Duodenal mucosa (tissue), 2 donors: ENCODE data around the gene PRKG1.

Source experiments
- H3K27ac ChIP-seq: one replicate; pipeline ENCODE4 v1.7.0; 2013; ENCODE audit warnings: low read depth, low read length
- H3K27me3 ChIP-seq, 2 donors: one replicate each; pipeline ENCODE4 v1.7.0; 2013; ENCODE audit warnings: low read length in 2 of 2, control low read depth in 1 of 2; ENCODE audit not compliant: insufficient read depth in 2 of 2, control insufficient read depth in 1 of 2
- H3K36me3 ChIP-seq, 2 donors: one replicate each; pipeline ENCODE4 v1.7.0; 2013; ENCODE audit warnings: low read length in 2 of 2, control low read depth in 1 of 2; ENCODE audit not compliant: insufficient read depth in 2 of 2, control insufficient read depth in 1 of 2
- H3K4me1 ChIP-seq, 2 donors: one replicate each; pipeline ENCODE4 v1.7.0; 2013; ENCODE audit warnings: low read length in 2 of 2, control low read depth in 1 of 2; ENCODE audit not compliant: insufficient read depth in 2 of 2, control insufficient read depth in 1 of 2
- H3K4me3 ChIP-seq, 2 donors: one replicate each; pipeline ENCODE4 v1.7.0; 2013; ENCODE audit warnings: low read length in 2 of 2, low read depth in 1 of 2
- H3K9ac ChIP-seq, 2 donors: one replicate each; pipeline ENCODE4 v1.7.0; 2013; ENCODE audit warnings: low read length in 2 of 2, low read depth in 1 of 2
- H3K9me3 ChIP-seq, 2 donors: one replicate each; pipeline ENCODE4 v1.7.0; 2013; ENCODE audit warnings: low read length in 2 of 2, control low read depth in 1 of 2; ENCODE audit not compliant: control insufficient read depth in 1 of 2

Gene PRKG1

DNA sequence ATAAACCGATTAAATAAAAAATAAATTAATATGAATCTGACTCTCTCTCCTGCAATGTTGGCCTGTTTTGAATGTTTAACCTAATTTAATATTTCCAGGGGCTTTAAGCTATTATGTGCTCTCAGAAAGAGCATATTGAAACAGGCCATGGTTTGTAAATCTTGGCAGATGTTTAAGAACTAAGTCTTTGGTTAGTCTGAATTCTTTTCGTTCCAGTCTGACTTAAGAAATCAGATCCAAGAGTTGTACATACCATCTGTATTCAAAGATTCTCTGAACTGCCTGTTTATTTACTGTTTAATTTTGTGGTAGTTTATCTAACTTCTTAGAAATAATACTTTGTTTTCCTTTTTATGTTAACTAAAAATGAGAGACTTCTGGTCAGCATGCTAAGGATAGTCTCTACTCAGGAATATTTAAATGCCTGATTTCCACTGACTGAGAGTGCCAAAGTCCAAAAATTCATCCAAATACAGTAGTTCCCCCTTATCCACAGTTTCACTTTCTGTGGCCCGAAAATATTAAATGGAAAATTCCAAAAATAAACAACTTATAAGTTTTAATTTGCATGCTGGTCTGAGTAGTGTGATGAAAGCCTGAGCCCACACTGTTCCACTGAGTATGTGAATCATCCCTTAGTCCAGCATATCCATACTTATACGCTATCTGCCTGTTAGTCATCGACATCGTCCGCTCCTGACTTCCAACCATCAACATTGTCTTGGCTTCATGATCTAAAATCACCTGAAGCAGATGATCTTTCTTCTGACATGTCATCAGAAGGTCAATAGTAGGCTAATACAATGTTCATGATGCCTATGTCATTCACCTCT, 863.2 kb downstream of the PRKG1 start:
- H3K4me3 ChIP-seq = no peak overlapping the region
- no peaks in the 10 kb centered on the region for H3K4me1 ChIP-seq
- H3K27ac ChIP-seq = no peak overlapping the region

DNA sequence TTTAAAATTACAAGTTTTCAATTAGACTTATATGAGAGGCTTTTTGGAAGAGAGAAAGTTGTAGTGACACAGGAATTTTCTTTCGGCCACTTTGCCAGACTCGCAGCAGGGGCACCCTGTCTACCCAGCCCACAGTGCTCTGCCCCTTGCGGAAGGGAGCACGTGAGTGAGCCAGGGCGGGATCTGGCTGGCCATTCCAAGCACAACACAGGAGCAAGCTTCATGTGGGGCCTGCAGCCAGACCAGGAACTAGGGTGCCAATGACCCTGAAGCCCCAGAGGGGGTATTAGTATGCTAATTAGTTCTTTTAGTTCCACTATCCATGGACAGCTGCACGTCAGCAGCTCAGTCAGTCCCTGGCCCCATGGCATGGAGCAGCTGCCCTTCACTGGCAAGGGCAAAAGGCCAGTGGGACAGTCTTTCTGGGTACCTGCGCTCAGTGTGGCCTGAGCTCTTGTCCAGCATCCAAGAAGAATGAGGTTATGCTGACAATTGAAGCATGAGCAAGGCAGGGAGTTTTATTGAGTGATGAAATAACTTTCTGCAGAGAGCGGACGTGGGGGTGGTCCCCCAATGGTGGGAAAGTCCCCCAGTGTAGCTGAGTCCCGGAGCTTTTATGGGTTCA, 876.2 kb downstream of the PRKG1 start:
- H3K9ac ChIP-seq = no peak overlapping the region
- H3K4me3 ChIP-seq = no peak overlapping the region
- H3K9me3 ChIP-seq = no peaks in the 10 kb centered on the region
- H3K27ac ChIP-seq = no peak overlapping the region
- H3K27me3 ChIP-seq = no peaks in the 10 kb centered on the region
- H3K36me3 ChIP-seq = no peaks in the 10 kb centered on the region
- no peaks in the 10 kb centered on the region for H3K4me1 ChIP-seq

More for the DNA sequence above, 863.2 kb downstream of the PRKG1 start:
- no peaks in the 10 kb centered on the region for H3K9me3 ChIP-seq
- H3K9ac ChIP-seq = no peak overlapping the region
- H3K27me3 ChIP-seq = no peaks in the 10 kb centered on the region
- no peaks in the 10 kb centered on the region for H3K36me3 ChIP-seq

DNA sequence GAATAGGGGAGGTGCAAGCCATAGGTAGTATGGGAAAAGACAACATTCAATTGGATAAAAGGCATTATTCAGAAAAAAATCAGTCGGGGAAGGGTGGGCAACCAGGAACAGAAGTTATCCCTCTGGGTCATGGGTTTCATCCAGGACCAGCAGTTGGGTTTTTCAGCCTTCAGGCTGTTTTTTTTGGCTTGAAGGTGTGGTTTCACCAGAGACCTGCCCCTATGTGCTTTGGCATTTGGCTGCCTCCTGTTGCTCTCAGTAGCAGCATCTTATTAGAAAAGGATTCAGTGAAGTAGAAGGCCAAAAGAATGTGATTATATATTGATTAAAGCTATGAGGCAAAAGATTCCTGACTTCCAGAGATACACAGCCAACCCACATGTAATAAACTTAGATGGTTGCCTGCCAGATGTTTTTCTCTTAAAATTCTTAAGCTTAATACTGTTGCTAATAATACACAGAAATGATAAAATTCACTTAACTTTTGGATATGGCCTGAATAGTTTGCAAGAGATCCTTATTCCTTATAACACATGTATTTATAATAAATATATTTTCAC, 876.8 kb downstream of the PRKG1 start:
- no peak overlapping the region for H3K27ac ChIP-seq
- H3K9ac ChIP-seq = no peak overlapping the region

DNA sequence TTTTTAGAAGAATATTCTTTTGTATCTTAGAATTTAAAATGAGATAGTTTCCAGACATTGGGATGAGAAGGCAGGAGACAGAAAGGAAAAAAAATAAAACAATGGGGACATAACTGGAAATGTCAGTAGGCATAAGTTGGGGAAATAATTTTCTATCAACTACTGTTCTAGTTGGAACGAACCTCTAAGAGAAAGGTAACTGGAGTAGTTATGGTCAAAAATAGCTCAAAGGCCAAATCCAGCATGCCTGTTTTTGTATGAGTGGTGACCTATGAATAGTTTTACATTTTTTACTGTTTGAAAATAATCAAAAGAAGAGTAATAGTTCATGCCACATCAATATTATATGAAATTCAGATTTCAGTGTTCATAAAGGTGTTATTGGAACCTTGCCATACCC, 877.3 kb downstream of the PRKG1 start:
- no peaks in the 10 kb centered on the region for H3K27me3 ChIP-seq
- no peak overlapping the region for H3K27ac ChIP-seq
- no peaks in the 10 kb centered on the region for H3K9me3 ChIP-seq
- H3K4me3 ChIP-seq = no peak overlapping the region
- H3K36me3 ChIP-seq = no peaks in the 10 kb centered on the region
- H3K9ac ChIP-seq = no peak overlapping the region
- H3K4me1 ChIP-seq = no peaks in the 10 kb centered on the region

More for the DNA sequence above, 876.8 kb downstream of the PRKG1 start:
- H3K9me3 ChIP-seq = no peaks in the 10 kb centered on the region
- H3K4me1 ChIP-seq = no peaks in the 10 kb centered on the region
- no peaks in the 10 kb centered on the region for H3K27me3 ChIP-seq
- H3K4me3 ChIP-seq = no peak overlapping the region
- no peaks in the 10 kb centered on the region for H3K36me3 ChIP-seq

DNA sequence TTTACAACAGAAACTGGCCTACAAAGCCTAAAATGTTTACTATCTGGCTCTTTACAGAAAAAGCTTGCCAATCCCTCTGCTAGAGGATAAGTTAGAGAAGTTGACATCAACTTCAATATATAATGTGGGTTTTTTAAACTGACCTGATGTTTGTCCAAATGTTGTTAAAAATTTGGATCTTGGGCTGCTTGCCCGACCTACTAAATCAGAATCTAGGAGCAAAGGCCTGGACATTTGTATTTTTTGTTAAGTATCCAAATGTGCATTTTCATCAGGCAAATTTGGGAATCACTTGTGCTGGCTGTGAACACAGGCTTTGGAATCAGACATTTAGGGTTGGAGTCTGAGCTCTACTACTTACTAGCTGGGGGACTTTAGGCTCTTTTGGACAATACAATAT, 877.8 kb downstream of the PRKG1 start:
- no peaks in the 10 kb centered on the region for H3K36me3 ChIP-seq
- no peaks in the 10 kb centered on the region for H3K9me3 ChIP-seq
- no peaks in the 10 kb centered on the region for H3K27me3 ChIP-seq
- H3K27ac ChIP-seq = no peak overlapping the region
- H3K4me1 ChIP-seq = no peaks in the 10 kb centered on the region
- H3K9ac ChIP-seq = no peak overlapping the region
- no peak overlapping the region for H3K4me3 ChIP-seq

DNA sequence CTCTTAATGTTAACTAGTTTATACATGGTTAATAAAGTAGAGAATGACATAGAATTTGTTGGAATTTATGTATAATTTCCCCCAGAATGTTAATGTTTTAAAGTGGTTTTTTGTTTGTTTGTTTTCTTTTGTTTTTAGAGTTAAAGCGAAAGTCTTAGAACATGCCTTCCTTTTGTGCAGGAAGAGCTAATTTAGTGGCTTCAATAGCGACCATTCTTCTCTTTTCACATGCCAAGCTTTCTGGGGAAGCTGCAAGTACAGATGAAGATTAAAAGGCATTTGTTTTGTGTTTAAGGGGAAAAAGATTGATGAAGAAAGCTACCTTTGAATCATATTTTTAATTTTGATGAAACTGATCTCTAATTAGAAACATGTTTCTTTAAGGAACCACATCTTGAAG, 881.4 kb downstream of the PRKG1 start:
- H3K27ac ChIP-seq = no peak overlapping the region
- no peaks in the 10 kb centered on the region for H3K9me3 ChIP-seq
- H3K4me3 ChIP-seq = no peak overlapping the region
- no peak overlapping the region for H3K9ac ChIP-seq
- peaks cover 2% of the 10 kb centered on the region in 2 donors for H3K4me1 ChIP-seq
- no peaks in the 10 kb centered on the region for H3K27me3 ChIP-seq
- H3K36me3 ChIP-seq = no peaks in the 10 kb centered on the region

DNA sequence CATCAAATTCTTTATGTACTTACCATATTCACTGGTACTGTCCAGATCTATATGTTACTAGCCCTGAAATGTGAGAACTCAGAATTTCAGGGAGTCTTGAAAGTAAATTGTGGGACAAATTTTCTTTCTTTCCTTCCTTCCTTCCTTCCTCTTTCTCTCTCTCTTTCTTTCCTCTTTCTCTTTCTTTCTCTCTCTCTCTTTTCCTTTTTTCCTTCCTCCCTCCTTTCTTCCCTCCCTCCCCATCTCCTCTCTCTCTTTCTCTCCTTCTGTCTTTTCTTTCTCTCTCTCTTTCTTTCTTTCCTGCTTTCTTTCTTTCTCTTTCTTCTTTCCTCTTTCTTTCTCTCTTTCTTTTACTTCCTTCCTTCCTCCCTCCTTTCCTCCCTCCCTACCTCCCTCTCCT, 882.5 kb downstream of the PRKG1 start:
- Histone ChIP-seq H3K4me1 (peaks cover 3 to 6% of the 10 kb centered on the region in 2 donors), H3K27ac (no peak overlapping the region), H3K4me3 (no peak overlapping the region), H3K9me3 (no peaks in the 10 kb centered on the region), H3K9ac (no peak overlapping the region), H3K27me3 (no peaks in the 10 kb centered on the region), H3K36me3 (no peaks in the 10 kb centered on the region)

DNA sequence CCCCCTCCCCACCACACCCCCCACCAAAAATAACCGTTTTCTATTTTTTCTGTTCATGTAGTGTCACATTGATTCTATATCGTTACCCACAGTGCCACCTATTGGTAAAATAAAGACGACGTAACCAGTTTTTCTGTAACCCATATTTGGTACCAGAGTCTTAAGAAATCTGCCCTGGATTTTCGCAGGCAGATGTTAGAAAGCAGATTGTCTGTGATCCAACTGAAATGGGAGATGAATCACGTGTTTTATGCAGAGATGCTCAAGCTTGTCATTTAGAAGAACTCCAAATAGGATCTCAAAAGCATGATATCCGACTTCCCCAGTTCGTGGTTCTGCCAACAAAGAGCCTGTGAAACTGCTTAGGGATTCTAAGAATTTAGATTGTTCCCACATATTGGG, 886.2 kb downstream of the PRKG1 start:
- no peak overlapping the region for H3K4me3 ChIP-seq
- H3K27ac ChIP-seq = no peak overlapping the region
- H3K9ac ChIP-seq = no peak overlapping the region
- H3K4me1 ChIP-seq = peaks cover 3 to 6% of the 10 kb centered on the region in 2 donors
- H3K36me3 ChIP-seq = no peaks in the 10 kb centered on the region
- H3K9me3 ChIP-seq = no peaks in the 10 kb centered on the region
- no peaks in the 10 kb centered on the region for H3K27me3 ChIP-seq

DNA sequence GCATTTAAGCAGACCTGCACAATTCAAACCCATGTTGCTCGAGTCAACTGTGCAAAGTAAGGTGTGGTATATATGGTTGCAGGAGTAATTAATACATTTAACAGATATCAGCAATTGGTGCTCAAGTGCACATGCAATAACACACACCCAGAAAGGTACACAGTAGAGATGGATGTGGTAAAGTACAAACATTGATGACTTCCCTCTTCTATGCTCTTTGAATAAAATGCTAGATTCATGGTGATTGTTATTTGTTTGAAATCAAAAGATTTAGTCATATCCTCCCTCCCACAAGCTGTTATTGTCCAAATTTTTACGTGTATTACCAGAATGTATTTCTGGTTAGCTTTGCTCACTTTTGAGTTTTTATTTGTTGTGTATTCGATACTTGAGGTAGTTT, 887.1 kb downstream of the PRKG1 start:
- Histone ChIP-seq H3K27ac (no peak overlapping the region), H3K4me3 (no peak overlapping the region), H3K27me3 (no peaks in the 10 kb centered on the region), H3K36me3 (no peaks in the 10 kb centered on the region), H3K9ac (no peak overlapping the region), H3K4me1 (peaks cover 3 to 6% of the 10 kb centered on the region in 2 donors), H3K9me3 (no peaks in the 10 kb centered on the region)

DNA sequence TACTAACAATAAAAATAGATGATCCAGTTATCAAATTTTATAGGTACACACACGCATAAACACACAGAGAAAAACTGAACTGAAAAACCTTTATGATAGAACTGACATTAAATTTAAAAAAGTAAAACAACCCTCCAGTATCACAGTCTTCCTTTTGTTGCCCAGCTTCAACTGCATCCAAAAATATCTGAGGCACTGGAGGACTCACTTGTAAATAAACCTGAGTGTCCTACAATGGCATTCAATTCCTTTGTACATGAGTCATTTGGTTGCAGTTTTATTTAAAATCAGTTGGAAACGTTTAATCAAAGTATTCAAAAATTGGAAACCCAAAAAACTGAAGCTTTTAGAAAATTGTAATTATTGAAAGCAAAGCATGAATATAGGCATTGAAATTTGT, 890.3 kb downstream of the PRKG1 start:
- no peak overlapping the region for H3K27ac ChIP-seq
- peaks cover 3 to 6% of the 10 kb centered on the region in 2 donors for H3K4me1 ChIP-seq
- no peaks in the 10 kb centered on the region for H3K36me3 ChIP-seq
- H3K27me3 ChIP-seq = no peaks in the 10 kb centered on the region
- H3K9me3 ChIP-seq = no peaks in the 10 kb centered on the region
- H3K4me3 ChIP-seq = no peak overlapping the region
- no peak overlapping the region for H3K9ac ChIP-seq
